Esophagus muscularis mucosa (tissue), 3 donors: Measurements from ENCODE around the gene APOC3.

Experiments
- CTCF ChIP-seq, 3 experiments: fragments of 200-600 bp in 2 of 3; fragments of 450-650 bp in 1 of 3; sonication (generic) in 2 of 3; IDR thresholded peaks; one replicate each; pipeline ENCODE4 v1.5.1; 2017 to 2019; ENCODE audit warnings: antibody characterized with exemption in 3 of 3, mild to moderate bottlenecking in 2 of 3, moderate library complexity in 1 of 3
- POLR2A ChIP-seq: fragments of 450-650 bp; IDR thresholded peaks from one replicate; pipeline ENCODE4 v1.6.1; 2017; ENCODE audit warnings: antibody characterized with exemption, moderate library complexity, mild to moderate bottlenecking, low read depth
- POLR2AphosphoS5 ChIP-seq, 2 donors: sonication (generic); formaldehyde crosslinking; IDR thresholded peaks; one replicate each; pipeline ENCODE4 v1.6.1; 2017; ENCODE audit warnings: antibody characterized with exemption in 2 of 2

DNA sequence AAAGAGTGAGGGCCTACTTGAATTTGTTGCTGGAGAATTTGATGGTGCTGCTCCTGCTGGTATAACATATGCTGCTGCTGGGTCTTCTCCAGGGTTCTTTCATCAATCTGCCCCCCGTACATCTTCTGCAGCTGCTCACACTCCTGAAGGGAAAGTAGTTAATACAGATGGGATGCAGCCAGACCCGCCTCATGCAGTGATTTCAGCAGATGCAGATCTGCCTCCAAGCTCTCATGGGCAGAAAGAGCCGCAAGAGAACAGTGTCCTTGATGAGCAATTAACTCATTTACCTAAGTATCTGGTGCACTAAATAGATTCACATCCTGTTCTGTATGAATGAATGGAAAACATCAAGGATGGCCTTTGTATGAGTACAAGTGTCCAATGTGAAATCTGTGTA is 32.5 kb downstream of the APOC3 start:
- TF ChIP-seq CTCF (IDR thresholded peaks at IDR 0.05): no peak
- no peak for TF ChIP-seq POLR2AphosphoS5 (IDR thresholded peaks at IDR 0.05)
- no peak for TF ChIP-seq POLR2A
